MCF 10A (cell line): ENCODE measurements around the gene MYO16. TPM values are rescaled to one million over a fixed set of nuclear protein-coding genes. Genes with fewer than 3 reads are reported as not detected.

Experiments used
- BruUV-seq: library from RNA; stranded (reverse); fragments of 400-500 nt; replicated peaks from 2 replicates; lab custom pipeline; 2021; lab: Mats Ljungman, UMichigan
- CTCF ChIA-PET: fragments of 300-600 bp; sonication (Branson Sonifier 250); formaldehyde crosslinking; extraction: SDS; loops from one replicate; lab custom pipeline; 2021; ENCODE audit warnings: antibody characterized with exemption, inconsistent platforms; lab: Yijun Ruan, JAX
- POLR2A ChIA-PET: fragments of 300-600, 350-650 bp; sonication (Branson Sonifier 250); formaldehyde crosslinking; extraction: SDS; loops from one replicate; lab custom pipeline; 2020; ENCODE audit warnings: antibody characterized with exemption, inconsistent platforms; lab: Yijun Ruan, JAX
- DNase-seq: peaks from one replicate; pipeline ENCODE4 v3.0.0-alpha.2; 2018; ENCODE audit not compliant: unreplicated experiment
- H3K27ac Mint-ChIP-seq: one replicate; pipeline ENCODE4 v1.8.0; 2022; ENCODE audit warnings: mild to moderate bottlenecking, low read depth, mixed read lengths; ENCODE audit not compliant: unreplicated experiment
- H3K27me3 Mint-ChIP-seq: one replicate; pipeline ENCODE4 v1.8.0; 2022; ENCODE audit warnings: mixed read lengths; ENCODE audit not compliant: insufficient read depth, unreplicated experiment
- H3K36me3 Mint-ChIP-seq: one replicate; pipeline ENCODE4 v1.8.0; 2022; ENCODE audit warnings: mild to moderate bottlenecking, moderate library complexity, mixed read lengths; ENCODE audit not compliant: insufficient read depth, unreplicated experiment
- H3K4me1 Mint-ChIP-seq: one replicate; pipeline ENCODE4 v1.8.0; 2022; ENCODE audit warnings: mixed read lengths; ENCODE audit not compliant: insufficient read depth, unreplicated experiment
- H3K4me3 Mint-ChIP-seq: one replicate; pipeline ENCODE4 v1.8.0; 2022; ENCODE audit warnings: mild to moderate bottlenecking, moderate library complexity, mixed read lengths; ENCODE audit not compliant: unreplicated experiment
- H3K9me3 Mint-ChIP-seq: one replicate; pipeline ENCODE4 v1.8.0; 2022; ENCODE audit warnings: mixed read lengths; ENCODE audit not compliant: unreplicated experiment
- intact Hi-C: fragments of 100-400 bp; cut with micrococcal nuclease; formaldehyde crosslinking; loops from 2 replicates; pipeline ENCODE4 v1.14.1; 2022
- total RNA-seq: library from RNA; stranded (reverse); gene quantifications from 2 replicates; pipeline ENCODE4 v1.2.3, GENCODE V29; 2022
- TF ChIP-seq, protein P1 (sequence below): fragments of 200-600 bp; IDR thresholded peaks from one replicate; pipeline ENCODE4 v1.8.0; 2022; ENCODE audit warnings: antibody characterized with exemption, mild to moderate bottlenecking; ENCODE audit not compliant: unreplicated experiment

MYO16 gene
- total RNA-seq, 1 experiment from 2014 or later: not detected

DNA sequence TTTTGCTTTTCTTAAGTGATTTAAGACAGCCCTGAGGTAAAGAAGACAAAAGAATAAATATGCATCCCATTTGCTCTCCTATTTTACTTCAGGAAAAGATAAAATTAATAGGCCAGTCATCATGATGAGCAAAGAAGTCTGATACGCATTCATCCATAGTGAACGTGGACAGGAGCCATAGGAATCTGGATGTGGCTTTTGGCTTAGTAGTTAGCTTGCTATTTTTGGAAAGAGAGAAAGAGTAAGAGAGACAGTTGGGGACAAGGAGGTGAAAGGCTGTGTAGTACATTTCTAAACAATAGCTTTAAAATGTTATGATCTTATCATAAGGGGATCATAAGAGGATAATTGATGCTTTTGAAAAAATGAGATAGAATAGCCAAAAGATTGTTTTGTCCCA is 611.7 kb downstream of the MYO16 start:
- DNase-seq: no peak
- Mint-ChIP-seq H3K27me3 (no peaks in the 10 kb centered on the region), H3K4me3 (no peak overlapping the region), H3K9me3 (no peaks in the 10 kb centered on the region), H3K27ac (peak overlapping the region; percentile 89), H3K4me1 (peaks cover 33% of the 10 kb centered on the region), H3K36me3 (peaks cover 54% of the 10 kb centered on the region)
- ChIA-PET POLR2A (interaction anchor here (0.9 to 1.7 kb wide), 3 partner anchors 17 to 23 kb away, joined by 3 read pairs; no protein-coding TSS in a partner anchor), CTCF (interaction anchor here (0.5 kb wide), 1 partner anchor 199 kb away, joined by 3 read pairs; no protein-coding TSS in a partner anchor)
- no TSS peak for BruUV-seq
- TF ChIP-seq, protein P1, sequence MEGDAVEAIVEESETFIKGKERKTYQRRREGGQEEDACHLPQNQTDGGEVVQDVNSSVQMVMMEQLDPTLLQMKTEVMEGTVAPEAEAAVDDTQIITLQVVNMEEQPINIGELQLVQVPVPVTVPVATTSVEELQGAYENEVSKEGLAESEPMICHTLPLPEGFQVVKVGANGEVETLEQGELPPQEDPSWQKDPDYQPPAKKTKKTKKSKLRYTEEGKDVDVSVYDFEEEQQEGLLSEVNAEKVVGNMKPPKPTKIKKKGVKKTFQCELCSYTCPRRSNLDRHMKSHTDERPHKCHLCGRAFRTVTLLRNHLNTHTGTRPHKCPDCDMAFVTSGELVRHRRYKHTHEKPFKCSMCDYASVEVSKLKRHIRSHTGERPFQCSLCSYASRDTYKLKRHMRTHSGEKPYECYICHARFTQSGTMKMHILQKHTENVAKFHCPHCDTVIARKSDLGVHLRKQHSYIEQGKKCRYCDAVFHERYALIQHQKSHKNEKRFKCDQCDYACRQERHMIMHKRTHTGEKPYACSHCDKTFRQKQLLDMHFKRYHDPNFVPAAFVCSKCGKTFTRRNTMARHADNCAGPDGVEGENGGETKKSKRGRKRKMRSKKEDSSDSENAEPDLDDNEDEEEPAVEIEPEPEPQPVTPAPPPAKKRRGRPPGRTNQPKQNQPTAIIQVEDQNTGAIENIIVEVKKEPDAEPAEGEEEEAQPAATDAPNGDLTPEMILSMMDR: no peak
- intact Hi-C loops: no loop called here

DNA sequence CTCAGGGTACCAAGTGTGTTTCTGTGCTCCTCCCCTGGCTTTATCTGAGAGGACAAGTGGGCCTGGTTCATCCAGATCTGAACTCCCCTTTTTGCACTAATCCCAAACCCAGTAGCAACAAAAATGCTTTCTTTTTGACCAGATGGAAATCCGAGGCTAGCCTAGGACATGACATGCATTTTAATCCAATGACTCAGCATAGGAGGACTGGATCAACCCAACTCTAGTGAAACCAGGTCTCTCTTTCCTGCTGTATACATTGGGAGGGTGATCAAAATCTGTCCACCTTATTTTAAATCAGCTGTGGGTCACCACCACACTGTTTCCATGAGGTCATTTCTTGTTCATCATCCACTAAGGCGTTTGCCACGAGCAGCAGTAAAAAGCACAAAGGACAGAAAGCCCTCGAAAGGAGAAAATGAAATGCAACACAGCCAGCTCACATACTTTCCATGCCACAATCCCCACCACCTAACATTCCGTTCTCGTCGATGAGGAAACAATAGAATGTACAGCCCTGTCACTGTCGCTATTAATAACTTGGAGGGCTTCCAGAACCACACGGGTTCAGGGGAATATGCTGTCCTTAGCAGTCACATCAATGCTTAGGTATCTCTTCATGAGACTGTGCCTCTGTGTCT is 614.0 kb downstream of the MYO16 start:
- peaks cover 34% of the 10 kb centered on the region for H3K4me1 Mint-ChIP-seq
- no peaks in the 10 kb centered on the region for H3K9me3 Mint-ChIP-seq
- DNase-seq: peak; percentile 79
- no TSS peak for BruUV-seq
- H3K27ac Mint-ChIP-seq: peak overlapping the region; percentile 89
- CTCF ChIA-PET: interaction anchor here (1.1 kb wide), 1 partner anchor 15 kb away, joined by 3 read pairs; no protein-coding TSS in a partner anchor
- no peaks in the 10 kb centered on the region for H3K27me3 Mint-ChIP-seq
- intact Hi-C loops: loop anchor here (1.0 kb wide), 1 partner anchor 96 kb away; no protein-coding TSS in a partner anchor
- POLR2A ChIA-PET: interaction anchor here (0.6 to 3.6 kb wide), 15 partner anchors 8 to 904 kb away, joined by 3 to 30 read pairs (median 6); no protein-coding TSS in a partner anchor
- peaks cover 46% of the 10 kb centered on the region for H3K36me3 Mint-ChIP-seq
- H3K4me3 Mint-ChIP-seq: peak overlapping the region; percentile 67
- TF ChIP-seq, protein P1: no peak

DNA sequence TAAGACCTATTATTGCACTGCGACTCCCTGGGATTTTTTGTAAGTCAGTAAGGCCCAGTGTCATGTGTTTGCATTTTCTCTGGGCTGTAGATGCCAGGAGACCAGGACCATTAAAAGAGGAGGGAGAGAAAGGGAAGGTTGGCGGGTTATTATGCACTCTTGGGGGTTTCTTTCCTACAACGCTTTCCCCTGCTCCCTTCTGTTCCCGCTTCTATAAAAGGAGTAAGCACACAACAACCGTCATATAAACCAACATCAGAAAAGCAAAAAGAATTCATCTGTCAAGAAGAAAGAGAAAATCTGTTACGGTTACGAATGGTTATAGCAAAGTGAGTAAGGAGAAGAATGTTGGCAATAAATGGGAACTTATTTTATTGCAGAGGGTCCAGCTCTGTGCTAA is 615.2 kb downstream of the MYO16 start:
- no peak for DNase-seq
- CTCF ChIA-PET: interaction anchor here (0.6 to 0.7 kb wide), 2 partner anchors 9 to 332 kb away, joined by 3 read pairs; no protein-coding TSS in a partner anchor
- Mint-ChIP-seq H3K4me1 (peaks cover 39% of the 10 kb centered on the region), H3K36me3 (peaks cover 55% of the 10 kb centered on the region), H3K4me3 (no peak overlapping the region), H3K9me3 (no peaks in the 10 kb centered on the region), H3K27ac (peak overlapping the region; percentile 89), H3K27me3 (no peaks in the 10 kb centered on the region)
- intact Hi-C loops: no loop called here
- POLR2A ChIA-PET: interaction anchor here (0.7 to 3.6 kb wide), 11 partner anchors 9 to 536 kb away, joined by 3 to 30 read pairs (median 6); no protein-coding TSS in a partner anchor
- no TSS peak for BruUV-seq
- TF ChIP-seq, protein P1: no peak

DNA sequence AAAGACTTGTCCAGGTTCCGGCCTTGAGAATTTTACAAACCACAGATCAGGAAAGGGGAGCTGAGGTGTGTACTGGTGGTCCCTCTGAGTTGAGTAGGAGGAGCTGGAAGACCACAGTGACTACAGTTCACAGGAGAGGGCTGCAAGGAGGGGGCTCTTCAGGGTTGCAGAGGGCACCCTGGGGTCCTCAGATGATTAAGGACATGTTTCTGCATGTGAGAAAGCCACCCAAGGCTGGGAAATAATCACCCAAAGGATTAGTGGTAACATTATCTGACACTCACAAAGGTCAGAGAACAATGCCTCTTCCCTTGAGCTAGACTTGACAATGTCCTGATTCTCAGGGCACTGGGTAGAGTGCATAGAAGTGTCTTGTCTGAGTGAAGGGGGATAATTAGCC is 616.6 kb downstream of the MYO16 start:
- no peak overlapping the region for H3K4me3 Mint-ChIP-seq
- intact Hi-C loops: no loop called here
- TF ChIP-seq, protein P1: no peak
- no peaks in the 10 kb centered on the region for H3K27me3 Mint-ChIP-seq
- BruUV-seq: no TSS peak
- peaks cover 49% of the 10 kb centered on the region for H3K36me3 Mint-ChIP-seq
- H3K4me1 Mint-ChIP-seq: peaks cover 36% of the 10 kb centered on the region
- DNase-seq: no peak
- ChIA-PET POLR2A (interaction anchor here (0.5 to 1.7 kb wide), 4 partner anchors 11 to 98 kb away, joined by 3 to 5 read pairs (median 4); no protein-coding TSS in a partner anchor), CTCF (interaction anchor here (0.6 to 0.8 kb wide), 3 partner anchors 284 to 515 kb away, joined by 3 read pairs; no protein-coding TSS in a partner anchor)
- no peaks in the 10 kb centered on the region for H3K9me3 Mint-ChIP-seq
- peak overlapping the region; percentile 89 for H3K27ac Mint-ChIP-seq
